Lung microvascular endothelial cell (primary cell): ENCODE data around the gene SPTLC1. TPM values are rescaled to one million over a fixed set of nuclear protein-coding genes. Genes with fewer than 3 reads are reported as not detected.
"Not testable (repeated sequence)": the region's sequence is repeated elsewhere in the genome, so short reads cannot be mapped to it uniquely, and the experiment has no call there.

Experiments used
- DNase-seq, 2 donors: peaks; one replicate each; pipeline versions ENCODE4 v3.0.0 to v3.0.0-alpha.2; 2010; ENCODE audit warnings: low read depth in 2 of 2
- total RNA-seq: library from RNA; depleted of rRNA; stranded (reverse); fragments of >200 nt; gene quantifications from 2 replicates; pipeline ENCODE4 v1.2.1, GENCODE V29; 2014

SPTLC1 gene
- total RNA-seq, 1 donor from 2014 or later = 105 TPM

GRCh38 chr9:92035146-92035545 lies 80.1 kb downstream of the SPTLC1 start:
- no peak for DNase-seq

GRCh38 chr9:92033991-92034390 lies 81.2 kb downstream of the SPTLC1 start:
- DNase-seq = no peak

GRCh38 chr9:92033307-92033706 lies 81.9 kb downstream of the SPTLC1 start:
- DNase-seq = no peak

- no peak for DNase-seq
Observed at GRCh38 chr9:92032891-92033290, 82.3 kb downstream of the SPTLC1 start.

- no peak for DNase-seq
Observed at GRCh38 chr9:92030367-92030766, 84.8 kb downstream of the SPTLC1 start.

DNA sequence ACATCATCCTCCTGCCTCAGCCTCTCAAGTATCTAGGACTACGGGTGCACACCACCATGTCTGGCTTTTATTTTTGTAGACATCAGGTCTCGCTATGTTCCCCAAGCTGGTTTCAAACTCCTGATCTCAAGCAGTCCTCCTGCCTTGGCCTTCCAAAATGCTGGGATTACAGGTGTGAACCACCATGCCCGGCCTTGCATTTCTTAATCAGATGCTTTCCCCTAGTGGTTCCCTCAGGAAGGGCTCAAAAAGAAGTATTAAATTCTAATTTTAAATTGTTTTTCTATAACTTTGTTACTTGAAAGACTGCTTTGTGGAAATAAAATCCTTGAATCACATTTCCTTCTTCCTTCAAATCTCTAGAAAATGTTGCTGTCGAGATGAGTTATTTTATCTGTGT lies 85.7 kb downstream of the SPTLC1 start:
- DNase-seq = no peak

DNA sequence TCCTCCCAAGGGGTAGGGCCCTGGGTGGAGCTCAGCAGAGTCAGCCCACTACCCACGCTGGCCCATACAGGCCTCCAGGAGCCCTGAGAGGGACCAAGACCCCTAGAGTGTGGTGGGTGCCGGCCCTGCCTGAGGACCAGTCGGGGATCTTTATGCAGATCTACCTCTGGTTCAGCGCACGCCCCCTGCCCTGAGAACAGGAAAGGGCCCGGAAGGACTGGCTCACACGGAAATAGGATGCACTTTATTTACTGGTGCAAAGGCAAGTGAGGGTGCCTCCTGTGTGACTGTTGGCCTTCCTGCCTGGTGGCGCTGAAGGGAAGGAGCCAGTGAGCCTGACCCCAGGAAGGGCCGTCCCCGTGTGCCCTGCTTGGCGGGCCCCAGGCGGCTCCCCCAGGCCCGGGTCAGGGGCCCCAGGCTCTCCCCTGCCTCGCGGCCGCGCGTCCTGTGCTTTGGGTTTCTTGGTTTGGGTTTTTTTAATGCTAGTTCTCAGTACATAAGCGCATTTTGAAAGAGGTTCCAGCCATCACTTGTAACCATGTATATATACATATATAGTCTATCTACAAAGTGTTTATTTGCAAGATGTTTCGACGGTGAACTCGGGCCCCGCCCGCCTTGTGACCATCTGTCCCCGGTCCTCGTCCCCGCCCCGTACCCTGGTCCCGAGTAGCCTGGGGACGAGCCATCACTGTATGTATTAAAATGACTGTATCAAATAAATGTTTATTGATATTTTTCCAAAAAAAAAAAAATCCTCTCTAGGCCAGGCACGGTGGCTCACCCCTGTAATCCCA lies 88.8 kb downstream of the SPTLC1 start:
- DNase-seq = no peak

GRCh38 chr9:92021785-92022541 lies 93.2 kb downstream of the SPTLC1 start:
- peak; percentile 5 to 7 for DNase-seq

GRCh38 chr9:92019658-92020057 lies 95.6 kb downstream of the SPTLC1 start:
- DNase-seq = no peak

DNA sequence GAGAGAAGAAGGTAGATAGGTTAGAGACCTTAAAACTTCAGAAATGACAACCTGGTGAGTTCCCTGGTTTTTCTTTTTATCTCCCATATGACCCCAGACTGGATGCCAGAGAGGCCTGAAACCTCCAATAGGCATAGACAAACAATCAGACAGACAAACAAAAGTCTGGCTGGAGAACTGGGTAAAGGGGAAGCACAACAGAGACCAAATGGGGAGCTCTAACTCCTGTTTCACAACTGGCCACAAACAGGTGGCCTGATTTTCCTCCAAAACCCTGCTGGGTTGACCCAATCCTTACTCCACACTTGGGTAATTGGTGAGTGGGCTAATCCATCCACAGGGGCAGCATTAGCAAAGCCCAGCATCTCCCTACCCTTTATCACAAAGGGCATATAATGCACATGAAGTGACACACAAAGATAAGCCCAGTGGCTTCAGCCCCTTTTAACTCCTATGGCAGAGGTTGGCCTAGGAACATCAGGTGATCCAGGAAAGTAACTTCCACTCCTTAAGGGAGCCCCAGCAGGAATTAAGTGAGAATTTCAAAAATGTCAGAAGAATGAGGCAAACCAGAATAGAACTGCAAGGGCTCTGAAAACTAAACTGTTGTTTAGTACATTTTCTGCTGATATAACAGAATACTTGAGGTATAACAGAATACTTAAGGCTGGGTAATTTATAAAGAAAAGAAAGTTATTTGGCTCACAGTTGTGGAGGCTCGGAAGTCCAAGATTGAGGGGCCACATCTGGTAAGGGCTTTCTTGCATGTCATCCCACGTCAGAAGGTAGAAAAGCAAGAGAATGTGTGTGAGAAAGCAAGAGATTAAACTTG lies 104.3 kb downstream of the SPTLC1 start:
- no peak for DNase-seq

- not testable (repeated sequence) for DNase-seq
Observed at GRCh38 chr9:92010253-92010652, 105.0 kb downstream of the SPTLC1 start.

DNA sequence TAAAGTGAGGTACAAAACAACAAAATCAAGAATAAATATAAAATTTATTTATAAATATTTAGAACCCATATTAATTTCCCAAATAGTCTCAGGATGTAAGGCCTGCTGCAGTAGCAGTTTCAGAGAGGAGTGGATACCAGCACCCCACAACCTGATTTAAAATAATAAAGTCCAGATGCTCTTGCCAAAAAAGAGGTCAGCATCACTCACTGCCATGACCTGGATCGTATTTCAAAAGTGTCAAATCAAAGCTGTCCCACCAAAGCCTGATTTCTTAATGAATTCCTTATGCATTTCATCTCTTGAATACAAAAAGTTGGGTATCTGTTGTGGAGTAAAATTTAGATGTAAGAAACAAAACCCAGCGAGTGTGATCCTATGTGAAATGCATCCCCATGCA lies 107.2 kb downstream of the SPTLC1 start:
- DNase-seq = no peak

- DNase-seq = no peak
Observed at GRCh38 chr9:92004045-92004392, 111.2 kb downstream of the SPTLC1 start.

DNA sequence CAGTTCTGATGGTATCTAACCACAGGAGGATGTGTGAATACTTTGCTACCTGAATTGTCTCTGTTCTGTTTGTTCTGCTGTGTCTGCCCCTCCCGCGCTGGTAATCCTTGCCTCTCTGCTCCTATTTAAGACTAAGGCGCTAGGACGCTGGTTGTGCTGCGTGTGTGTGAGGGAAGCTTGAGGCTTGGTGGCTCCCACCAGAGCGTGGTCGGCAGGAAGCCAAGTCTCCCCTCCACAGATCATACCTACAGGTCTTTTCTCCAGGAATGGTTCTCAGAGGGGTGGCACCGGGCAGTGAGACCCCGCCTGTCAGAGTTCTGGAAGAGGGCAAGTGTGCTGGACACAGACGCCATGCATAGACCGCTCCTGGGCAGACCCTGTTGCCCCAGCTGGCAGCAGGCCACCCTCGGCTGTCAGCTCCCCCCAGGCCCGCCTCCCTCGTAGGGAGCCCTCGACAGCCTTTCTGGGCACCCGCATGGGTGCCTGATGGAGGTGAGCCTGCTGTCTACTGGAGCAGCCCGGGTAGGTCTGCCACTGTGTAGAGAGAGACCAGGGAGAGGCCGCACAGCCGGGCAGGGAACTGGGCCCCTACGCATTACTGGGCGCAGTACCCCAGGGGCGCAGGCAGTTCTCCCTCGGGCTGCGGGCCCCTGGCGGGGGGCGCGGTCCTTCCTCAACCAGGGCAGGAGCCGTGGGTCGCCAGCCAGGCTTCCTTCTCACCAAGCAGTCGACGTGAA lies 111.7 kb downstream of the SPTLC1 start:
- DNase-seq = no peak

DNA sequence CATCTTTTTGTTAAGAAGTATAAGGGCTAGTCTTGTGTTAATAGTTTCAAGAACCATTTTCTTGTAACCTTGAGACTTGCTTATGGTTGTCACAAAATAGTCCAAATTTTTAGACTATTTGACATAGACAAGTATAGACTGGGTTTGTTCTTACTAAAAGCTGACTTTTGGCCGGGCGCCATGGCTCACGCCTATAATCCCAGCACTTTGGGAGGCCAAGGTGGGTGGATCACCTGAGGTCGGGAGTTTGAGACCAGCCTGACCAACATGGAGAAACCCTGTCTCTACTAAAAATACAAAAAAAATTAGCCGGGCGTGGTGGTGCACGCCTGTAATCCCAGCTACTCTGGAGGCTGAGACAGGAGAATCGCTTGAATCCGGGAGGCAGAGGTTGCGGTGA lies 113.3 kb downstream of the SPTLC1 start:
- DNase-seq = not testable (repeated sequence)

DNA sequence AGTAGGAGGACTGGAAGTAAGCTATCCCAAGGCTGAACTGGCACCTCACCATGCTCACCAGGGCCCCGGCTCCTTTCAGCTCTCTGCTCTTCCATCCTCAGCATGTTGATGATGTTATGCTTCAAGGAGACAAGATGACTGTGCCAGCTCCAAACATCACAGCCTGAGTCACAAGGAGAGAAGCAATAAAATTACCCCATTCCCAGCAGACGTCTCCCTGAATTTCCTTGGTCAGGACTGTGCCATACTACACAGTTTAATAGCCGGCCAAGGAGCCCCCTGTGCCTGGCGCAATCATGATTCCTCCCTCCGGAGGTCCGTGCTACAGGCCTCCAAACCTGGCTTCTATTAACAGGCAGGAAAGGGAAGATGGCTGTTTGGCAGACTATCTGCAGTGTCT lies 114.0 kb downstream of the SPTLC1 start:
- peak in 1 of 2 donors; percentile 4 for DNase-seq

DNA sequence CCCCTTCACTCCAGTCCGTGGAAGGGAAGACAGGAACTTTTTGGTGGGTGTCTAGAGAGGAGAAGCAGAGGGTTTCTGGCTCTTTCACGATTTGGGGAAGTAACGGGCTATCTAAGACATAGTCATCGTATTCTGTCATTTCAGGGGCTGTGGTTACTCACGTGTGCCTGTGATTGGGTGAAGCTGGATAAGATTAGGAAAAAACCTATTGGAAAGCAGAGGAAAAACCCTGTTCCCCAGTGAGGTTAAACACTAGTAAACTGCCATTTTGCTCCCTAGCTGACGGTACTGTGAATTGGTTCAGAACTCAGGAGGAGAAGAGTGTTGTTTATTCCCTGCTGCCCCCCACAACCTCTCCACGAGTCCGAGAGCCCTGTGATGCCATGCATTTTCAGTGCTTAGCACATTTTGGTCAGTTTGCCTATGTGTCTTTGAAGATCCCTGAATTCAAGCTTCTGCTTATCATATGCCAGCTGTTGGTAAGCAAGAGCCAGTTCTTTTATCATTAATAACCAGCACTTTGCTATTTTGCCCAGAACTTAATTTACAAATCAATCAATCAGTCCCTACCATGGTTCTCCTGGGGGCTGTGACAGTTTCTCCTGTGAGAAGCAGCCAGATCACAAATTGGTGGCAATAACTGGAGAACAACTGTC lies 120.1 kb downstream of the SPTLC1 start:
- DNase-seq = no peak

DNA sequence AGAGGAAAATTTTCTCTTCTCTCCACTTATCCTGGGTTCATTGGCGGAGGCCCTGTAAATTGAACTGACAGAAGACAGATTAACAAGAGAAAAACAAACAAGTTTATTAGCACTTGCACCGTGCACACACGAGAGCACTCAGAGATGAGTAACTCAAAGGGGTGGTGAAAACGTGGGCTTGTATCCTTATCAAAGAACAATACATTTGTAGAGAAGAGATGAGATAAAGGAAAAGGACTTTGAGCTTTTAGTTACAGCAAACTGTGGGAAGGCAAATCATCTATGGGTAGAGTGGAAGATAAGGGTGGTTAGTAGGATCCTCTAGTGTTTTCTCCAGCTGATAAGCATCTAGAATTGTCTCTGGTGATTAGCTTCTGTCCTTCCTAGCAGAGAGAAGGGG lies 120.8 kb downstream of the SPTLC1 start:
- no peak for DNase-seq

GRCh38 chr9:91992461-91993041 lies 122.7 kb downstream of the SPTLC1 start:
- DNase-seq = no peak

DNA sequence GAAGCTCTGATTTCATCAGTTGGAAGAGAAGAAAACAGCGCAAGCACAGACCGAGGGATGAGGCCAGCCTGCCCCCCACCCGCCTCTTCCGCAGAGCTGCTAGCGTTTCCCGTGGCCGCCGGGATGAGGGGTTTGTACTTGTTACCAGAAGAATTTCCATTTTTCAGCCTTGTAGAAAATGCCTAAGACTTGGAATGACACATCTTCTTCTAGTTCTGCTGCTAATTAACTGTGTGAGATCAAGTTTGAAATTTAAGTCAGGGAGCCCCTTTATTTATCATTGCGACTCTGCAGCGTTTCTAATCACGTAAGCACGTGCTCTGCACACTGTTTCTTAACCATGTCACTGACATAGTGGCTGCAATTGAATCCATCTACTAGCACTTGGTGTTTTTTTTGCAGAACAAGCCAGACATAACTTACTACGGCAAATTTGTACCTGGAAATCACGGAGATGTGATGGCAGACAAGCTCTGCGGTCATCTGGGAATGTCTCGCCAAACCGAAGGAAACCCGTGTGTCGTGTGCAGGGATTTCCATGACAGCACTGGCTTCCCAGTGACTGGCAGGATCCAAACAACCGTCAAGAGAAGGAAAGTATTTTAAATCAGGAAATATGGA lies 123.4 kb downstream of the SPTLC1 start:
- DNase-seq = no peak
